Ovary (tissue), 9 donors: ENCODE measurements around the gene TOR1A. TPM values are rescaled to one million over a fixed set of nuclear protein-coding genes. Genes with fewer than 3 reads are reported as not detected.

Experiments
- DNase-seq, 5 donors: peaks; one replicate each; pipeline ENCODE4 v3.0.0-alpha.2; 2019 to 2020
- H3K27ac ChIP-seq, 2 donors: fragments of 200-600 bp; one replicate each; pipeline versions ENCODE4 v1.5.1 to v1.8.0; 2019 to 2022
- H3K27me3 ChIP-seq: fragments of 200-600 bp; one replicate; pipeline ENCODE4 v1.8.0; 2022
- H3K36me3 ChIP-seq: fragments of 200-600 bp; sonication (generic); one replicate; pipeline ENCODE4 v1.5.1; 2019
- H3K4me1 ChIP-seq: one replicate; pipeline ENCODE4 v1.8.1; 2013; ENCODE audit warnings: mild to moderate bottlenecking, moderate library complexity; ENCODE audit not compliant: insufficient read depth
- H3K4me3 ChIP-seq: fragments of 200-600 bp; sonication (generic); one replicate; pipeline ENCODE4 v1.5.1; 2017
- H3K9me3 ChIP-seq, 2 donors: fragments of 200-600 bp in 1 of 2; sonication (generic) in 1 of 2; one replicate each; pipeline versions ENCODE4 v1.5.1 to v1.8.1; 2013 to 2019; ENCODE audit warnings: mild to moderate bottlenecking in 1 of 2, moderate library complexity in 1 of 2
- EP300 ChIP-seq: sonication (generic); formaldehyde crosslinking; IDR thresholded peaks from one replicate; pipeline ENCODE4 v1.6.1; 2017; ENCODE audit warnings: antibody characterized with exemption
- POLR2A ChIP-seq: fragments of 450-650 bp; IDR thresholded peaks from one replicate; pipeline ENCODE4 v1.6.1; 2017; ENCODE audit warnings: antibody characterized with exemption, mild to moderate bottlenecking, moderate library complexity
- WGBS, 3 donors: extraction: QIAGEN DNeasy Blood & Tissue Kit in 1 of 3; methylation state at CpG; one replicate each; pipeline versions ENCODE4 v1.1.5 to v1.1.7; 2013 to 2017; 5-methylcytosine and 5-hydroxymethylcytosine counted together
- intact Hi-C, 4 donors: fragments of 100-400 bp; cut with DNase I; formaldehyde crosslinking; loops; one replicate each; pipeline versions ENCODE4 v1.11.0 to v1.15.1; 2022 to 2023
- polyA plus RNA-seq, 2 donors: library from polyadenylated mRNA; stranded (reverse); fragments of 200-250 nt in 1 of 2; fragments of 350-450 nt in 1 of 2; fragmentation: Illumina TruSeq in 1 of 2; extraction: RNeasy Lipid Tissue Mini Kit (QIAGEN cat#74804) in 1 of 2; gene quantifications; one replicate each; pipeline ENCODE4 v1.2.3, GENCODE V29; 2013 to 2014
- total RNA-seq, 7 donors: library from RNA; depleted of rRNA in 2 of 7; stranded (reverse); fragments of >200 nt in 2 of 7; fragmentation: NEBNext Ultra II Directional in 3 of 7; extraction: Animal tissue kit (Norgen Biotek cat#: 25700) in 3 of 7; gene quantifications; one replicate each; pipeline versions ENCODE4 v1.1.0 to v1.2.4, GENCODE V29; 2016 to 2023
- TF ChIP-seq, protein P1 (sequence below), 3 donors: fragments of 450-650 bp in 2 of 3; fragments of 200-600 bp in 1 of 3; IDR thresholded peaks; one replicate each; pipeline versions ENCODE4 v1.5.1 to v1.8.0; 2016 to 2022; ENCODE audit warnings: antibody characterized with exemption in 3 of 3, mild to moderate bottlenecking in 1 of 3
- donor health status: DM: no; HTN: no; CAD: no; lungs with moderate emphysema.
- donor health status: DM: no; HTN: no; CAD: no.
- donor health status: Bipolar disorder and iron deficiency.
- donor health status: DM: yes; HTN: yes; CAD: no.
- donor health status: DM: no; HTN: no; CAD: no.
- donor health status: DM: yes; HTN: yes; CAD: no.

The TOR1A gene
- total and polyA plus RNA-seq, 9 donors, result 23.5 to 45.6 (median 27.1) TPM

DNA sequence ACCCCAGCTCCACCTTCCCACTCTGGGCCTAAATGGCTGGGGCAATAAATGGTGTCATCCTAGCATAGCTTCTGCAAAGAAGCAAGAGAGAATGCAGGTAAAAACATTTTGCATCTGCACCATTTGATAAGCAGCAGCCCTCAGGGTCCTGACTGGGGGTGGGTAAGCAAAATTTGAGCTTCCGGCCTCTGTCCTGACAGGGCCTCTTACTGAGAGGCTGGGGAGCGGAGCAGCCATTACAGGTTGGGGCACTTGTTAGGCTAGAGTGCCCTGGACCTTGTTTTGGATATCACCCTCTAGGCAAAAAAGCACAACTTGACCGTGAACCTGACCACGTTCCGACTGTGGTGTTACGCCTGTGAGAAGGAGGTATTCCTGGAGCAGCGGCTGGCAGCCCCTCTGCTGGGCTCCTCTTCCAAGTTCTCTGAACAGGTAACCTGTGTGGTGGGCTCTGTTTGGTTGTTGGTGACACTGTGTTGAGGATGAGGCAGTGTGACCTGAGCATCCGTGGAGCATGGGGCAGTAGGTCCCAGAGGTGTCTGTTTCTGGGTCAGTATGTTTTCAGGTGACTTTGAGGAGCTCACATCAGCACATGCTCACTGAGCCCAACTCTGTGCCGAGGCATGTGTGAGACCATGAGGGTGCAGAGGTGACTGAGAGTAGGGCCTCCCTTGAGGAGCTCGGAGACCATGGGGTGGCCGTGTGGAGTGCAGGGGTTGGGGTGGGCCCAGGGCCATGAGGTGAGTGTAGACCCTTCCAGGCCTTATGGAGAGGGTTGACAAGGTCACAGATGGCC lies 34.4 kb upstream of the TOR1A start:
- H3K36me3 ChIP-seq, result no peaks in the 10 kb centered on the region
- no peak for DNase-seq
- H3K9me3 ChIP-seq, result no peaks in the 10 kb centered on the region
- WGBS, 3 donors, result 84 to 87% (median 86%) methylated on average over 11 of the region's 11 CpGs
- TF ChIP-seq, protein P1, sequence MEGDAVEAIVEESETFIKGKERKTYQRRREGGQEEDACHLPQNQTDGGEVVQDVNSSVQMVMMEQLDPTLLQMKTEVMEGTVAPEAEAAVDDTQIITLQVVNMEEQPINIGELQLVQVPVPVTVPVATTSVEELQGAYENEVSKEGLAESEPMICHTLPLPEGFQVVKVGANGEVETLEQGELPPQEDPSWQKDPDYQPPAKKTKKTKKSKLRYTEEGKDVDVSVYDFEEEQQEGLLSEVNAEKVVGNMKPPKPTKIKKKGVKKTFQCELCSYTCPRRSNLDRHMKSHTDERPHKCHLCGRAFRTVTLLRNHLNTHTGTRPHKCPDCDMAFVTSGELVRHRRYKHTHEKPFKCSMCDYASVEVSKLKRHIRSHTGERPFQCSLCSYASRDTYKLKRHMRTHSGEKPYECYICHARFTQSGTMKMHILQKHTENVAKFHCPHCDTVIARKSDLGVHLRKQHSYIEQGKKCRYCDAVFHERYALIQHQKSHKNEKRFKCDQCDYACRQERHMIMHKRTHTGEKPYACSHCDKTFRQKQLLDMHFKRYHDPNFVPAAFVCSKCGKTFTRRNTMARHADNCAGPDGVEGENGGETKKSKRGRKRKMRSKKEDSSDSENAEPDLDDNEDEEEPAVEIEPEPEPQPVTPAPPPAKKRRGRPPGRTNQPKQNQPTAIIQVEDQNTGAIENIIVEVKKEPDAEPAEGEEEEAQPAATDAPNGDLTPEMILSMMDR (IDR thresholded peaks at IDR 0.05), result no peak
- no peak for TF ChIP-seq POLR2A
- TF ChIP-seq EP300, result no peak
- no peaks in the 10 kb centered on the region for H3K4me1 ChIP-seq
- H3K27ac ChIP-seq, result no peak overlapping the region
- intact Hi-C loops, result no loop called here
- H3K4me3 ChIP-seq, result no peak overlapping the region
- H3K27me3 ChIP-seq, result no peaks in the 10 kb centered on the region

DNA sequence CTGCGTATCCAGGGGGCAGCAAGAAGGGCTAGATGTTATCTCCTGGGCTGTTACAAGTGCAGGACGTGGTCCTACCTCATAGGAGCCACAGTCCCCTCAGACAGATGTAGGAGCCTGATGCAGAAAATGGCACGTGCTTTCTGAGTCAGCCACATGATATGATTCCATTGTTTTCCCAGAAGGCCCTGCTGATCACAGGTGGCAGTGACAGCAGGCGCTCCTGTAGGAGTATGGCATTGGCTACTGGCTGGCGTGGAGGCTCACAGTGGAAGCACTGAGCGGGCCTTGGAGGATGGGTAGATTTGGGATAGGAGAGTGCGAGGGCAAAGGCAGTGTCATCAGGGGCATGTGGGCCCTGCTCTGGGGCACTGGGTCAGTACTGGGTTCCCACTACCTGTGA lies 33.3 kb upstream of the TOR1A start:
- Histone ChIP-seq H3K36me3 (no peaks in the 10 kb centered on the region), H3K4me1 (no peaks in the 10 kb centered on the region), H3K9me3 (no peaks in the 10 kb centered on the region), H3K27me3 (no peaks in the 10 kb centered on the region), H3K4me3 (no peak overlapping the region), H3K27ac (no peak overlapping the region)
- TF ChIP-seq POLR2A (no peak), EP300 (no peak)
- TF ChIP-seq, protein P1 (IDR thresholded peaks at IDR 0.05), result no peak
- DNase-seq, result no peak
- intact Hi-C loops, result no loop called here
- 86 to 95% (median 91%) methylated on average over 7 of the region's 7 CpGs for whole genome bisulfite sequencing, 3 donors

DNA sequence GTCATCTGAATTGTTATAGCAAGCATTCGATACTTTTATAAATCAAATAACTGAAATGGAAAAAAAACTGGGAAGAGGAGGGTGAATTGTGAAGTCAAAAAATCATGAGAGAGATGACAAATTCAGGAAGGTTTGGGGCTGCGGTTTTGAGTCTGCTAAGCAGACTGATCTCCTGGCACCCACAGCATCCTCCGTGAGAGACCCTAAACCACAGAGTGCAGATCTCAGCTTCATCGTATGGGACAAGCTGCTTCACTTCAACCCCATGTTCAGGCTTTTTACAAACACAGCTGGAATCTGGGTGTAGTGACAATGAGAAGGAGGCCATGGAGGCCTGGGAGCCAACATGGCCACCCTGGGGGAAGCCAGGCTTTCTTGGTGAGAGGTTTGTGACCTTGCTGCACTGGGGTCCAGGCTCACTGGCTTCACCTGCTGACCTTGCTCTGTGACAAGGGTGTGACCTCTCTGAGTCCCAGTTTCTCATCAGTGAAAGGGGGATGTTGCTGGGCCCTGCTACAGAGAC lies 30.7 kb upstream of the TOR1A start:
- H3K36me3 ChIP-seq, result no peaks in the 10 kb centered on the region
- H3K4me1 ChIP-seq, result no peaks in the 10 kb centered on the region

DNA sequence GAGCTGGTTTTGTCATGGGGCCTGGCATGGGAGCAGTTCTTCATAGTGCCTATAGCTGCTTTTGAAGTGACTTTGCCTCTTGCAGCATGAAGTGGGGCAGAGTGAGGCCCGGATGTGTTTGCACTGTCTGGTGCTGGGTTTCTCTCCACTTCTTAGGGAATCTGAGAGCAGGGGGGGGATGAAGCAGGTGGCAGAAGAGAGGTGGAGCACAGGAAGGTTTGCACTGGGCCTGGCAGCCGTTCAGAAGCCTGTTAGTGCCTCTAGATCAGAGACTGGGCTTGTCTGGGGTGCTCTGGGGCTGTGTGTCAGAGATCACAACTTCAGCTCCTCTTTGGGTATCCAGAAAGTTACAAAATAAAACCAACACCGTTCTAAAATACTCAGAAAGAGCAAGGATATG lies 29.7 kb upstream of the TOR1A start:
- intact Hi-C loops, result no loop called here
- WGBS, 3 donors, result 53 to 66% (median 58%) methylated on average over 3 of the region's 3 CpGs
- Histone ChIP-seq H3K27ac (no peak overlapping the region), H3K4me3 (no peak overlapping the region), H3K27me3 (no peaks in the 10 kb centered on the region), H3K36me3 (no peaks in the 10 kb centered on the region), H3K9me3 (no peaks in the 10 kb centered on the region), H3K4me1 (no peaks in the 10 kb centered on the region)
- no peak for DNase-seq
- TF ChIP-seq, protein P1 (IDR thresholded peaks at IDR 0.05), result no peak
- TF ChIP-seq POLR2A (no peak), EP300 (no peak)

More for the DNA sequence above, 30.7 kb upstream of the TOR1A start:
- no peak overlapping the region for H3K27ac ChIP-seq
- DNase-seq, result no peak
- TF ChIP-seq EP300 (no peak), POLR2A (no peak)
- TF ChIP-seq, protein P1 (IDR thresholded peaks at IDR 0.05), result no peak
- no peaks in the 10 kb centered on the region for H3K27me3 ChIP-seq
- intact Hi-C loops, result no loop called here
- no peaks in the 10 kb centered on the region for H3K9me3 ChIP-seq
- no peak overlapping the region for H3K4me3 ChIP-seq
- 89 to 99% (median 95%) methylated on average over 4 of the region's 4 CpGs for WGBS, 3 donors
